Mammary epithelial cell (primary cell): ENCODE data around the gene EZH1.
"Not testable (repeated sequence)": the region's sequence is repeated elsewhere in the genome, so short reads cannot be mapped to it uniquely, and the experiment has no call there.

ENCODE experiments used
- EZH2 ChIP-seq: IDR thresholded peaks from 2 replicates; pipeline ENCODE4 v1.6.1; 2012; ENCODE audit warnings: low read length, inconsistent platforms, borderline replicate concordance
- TF ChIP-seq, protein P1 (sequence below), 2 donors: IDR thresholded peaks in 1 of 2; conservative IDR thresholded peaks in 1 of 2; 2 replicates each; pipeline ENCODE4 v1.5.1; 2011 to 2012; ENCODE audit warnings: inconsistent platforms in 2 of 2, low read length in 2 of 2, mild to moderate bottlenecking in 2 of 2, control low read depth in 1 of 2, low read depth in 1 of 2; ENCODE audit not compliant: insufficient read depth in 1 of 2; ENCODE audit errors: extremely low read depth in 1 of 2

DNA sequence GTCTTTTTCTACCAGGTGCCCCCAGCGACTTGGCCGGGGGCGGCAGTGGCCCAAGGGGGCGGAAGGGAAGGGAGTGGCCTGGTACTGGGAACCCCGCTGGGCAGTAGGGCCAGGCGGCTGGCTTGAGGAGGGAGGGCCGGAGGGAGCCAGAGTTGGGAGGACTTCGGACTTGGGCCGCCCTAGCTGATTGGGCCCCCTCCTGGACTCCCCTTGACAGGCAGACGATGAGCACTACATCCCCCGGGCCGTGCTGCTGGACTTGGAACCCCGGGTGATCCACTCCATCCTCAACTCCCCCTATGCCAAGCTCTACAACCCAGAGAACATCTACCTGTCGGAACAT, 84.9 kb downstream of the EZH1 start:
- TF ChIP-seq, protein P1, sequence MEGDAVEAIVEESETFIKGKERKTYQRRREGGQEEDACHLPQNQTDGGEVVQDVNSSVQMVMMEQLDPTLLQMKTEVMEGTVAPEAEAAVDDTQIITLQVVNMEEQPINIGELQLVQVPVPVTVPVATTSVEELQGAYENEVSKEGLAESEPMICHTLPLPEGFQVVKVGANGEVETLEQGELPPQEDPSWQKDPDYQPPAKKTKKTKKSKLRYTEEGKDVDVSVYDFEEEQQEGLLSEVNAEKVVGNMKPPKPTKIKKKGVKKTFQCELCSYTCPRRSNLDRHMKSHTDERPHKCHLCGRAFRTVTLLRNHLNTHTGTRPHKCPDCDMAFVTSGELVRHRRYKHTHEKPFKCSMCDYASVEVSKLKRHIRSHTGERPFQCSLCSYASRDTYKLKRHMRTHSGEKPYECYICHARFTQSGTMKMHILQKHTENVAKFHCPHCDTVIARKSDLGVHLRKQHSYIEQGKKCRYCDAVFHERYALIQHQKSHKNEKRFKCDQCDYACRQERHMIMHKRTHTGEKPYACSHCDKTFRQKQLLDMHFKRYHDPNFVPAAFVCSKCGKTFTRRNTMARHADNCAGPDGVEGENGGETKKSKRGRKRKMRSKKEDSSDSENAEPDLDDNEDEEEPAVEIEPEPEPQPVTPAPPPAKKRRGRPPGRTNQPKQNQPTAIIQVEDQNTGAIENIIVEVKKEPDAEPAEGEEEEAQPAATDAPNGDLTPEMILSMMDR (conservative IDR thresholded peaks at IDR 0.05 in 1 of 2, IDR thresholded peaks at IDR 0.05 in 1 of 2; ENCODE audit: extremely low read depth in 1 of 2, insufficient read depth in 1 of 2, low read depth in 1 of 2, low read length in 2 of 2): not testable (repeated sequence)
- not testable (repeated sequence) for TF ChIP-seq EZH2
